Measurements from ENCODE around the gene EXOC6B. TPM values are rescaled to one million over a fixed set of nuclear protein-coding genes. Genes with fewer than 3 reads are reported as not detected.

EXOC6B gene
- total and polyA plus RNA-seq, 2 of the 8 experiments (the other 6 are each of a cell fraction or from before 2014, with no cell fraction given) = 13.5 to 33.0 TPM

DNA sequence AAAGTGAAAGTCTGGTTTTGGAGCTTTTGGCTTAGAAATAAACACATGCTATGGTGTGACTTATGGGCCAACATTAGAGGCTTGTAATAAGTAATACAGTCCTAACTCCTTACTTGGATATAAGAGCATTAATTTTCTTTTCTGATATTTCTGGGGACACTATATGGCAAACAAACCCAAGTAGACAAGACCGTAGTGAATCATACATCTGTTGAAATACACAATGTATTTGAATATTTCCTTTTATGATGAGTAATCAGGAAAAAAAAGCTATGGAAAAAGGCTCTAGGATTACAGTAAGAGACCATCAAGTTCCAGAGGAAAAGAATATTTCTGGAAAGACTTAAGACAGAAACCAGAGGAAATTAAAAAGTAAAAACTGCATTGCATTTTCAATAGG is 532.2 kb downstream of the EXOC6B start:
- H3K14ac ChIP-seq (ENCODE audit: insufficient read length) = no peak overlapping the region
- H2BK20ac ChIP-seq (ENCODE audit: low read length) = no peak overlapping the region
- H3K4me2 ChIP-seq (ENCODE audit: insufficient read depth in 1 of 2, low read depth in 2 of 2, low read length in 2 of 2) = no peak overlapping the region
- H2BK15ac ChIP-seq (ENCODE audit: low read length) = no peak overlapping the region
- no peak overlapping the region for H2BK120ac ChIP-seq (replicated peaks; ENCODE audit: low read depth, low read length)
- no peak overlapping the region for H2AFZ ChIP-seq (ENCODE audit: low read length)
- ChIA-PET CTCF (ENCODE audit: partially characterized antibody) (interaction anchor here (0.5 kb wide), 1 partner anchor 9 kb away, joined by 3 read pairs; no protein-coding TSS in a partner anchor), POLR2A (ENCODE audit: partially characterized antibody) (no interaction called here)
- no peaks in the 10 kb centered on the region for H3K27me3 ChIP-seq (replicated peaks in 1 of 4; ENCODE audit: control insufficient read depth in 3 of 4, extremely low read depth in 1 of 4, insufficient read depth in 3 of 4, low read length in 3 of 4)
- H3K27ac ChIP-seq (ENCODE audit: low read depth, low read length) = no peak overlapping the region
- no peak overlapping the region for H2AK5ac ChIP-seq (ENCODE audit: low read depth, low read length)
- H3K23me2 ChIP-seq (ENCODE audit: low read depth, low read length) = no peaks in the 10 kb centered on the region
- H4K91ac ChIP-seq (replicated peaks; ENCODE audit: insufficient read length, low read length) = no peak overlapping the region
- TF ChIP-seq ASH2L (IDR thresholded peaks at IDR 0.05; ENCODE audit: low read length) (no peak), EZH2 (IDR thresholded peaks at IDR 0.05; ENCODE audit: low read depth, low read length, severe bottlenecking) (no peak), CBX8 (IDR thresholded peaks at IDR 0.05; ENCODE audit: borderline replicate concordance, low read depth, low read length) (no peak), RFX5 (IDR thresholded peaks at IDR 0.05; ENCODE audit: borderline replicate concordance, low read depth, low read length) (no peak), EGR1 (IDR thresholded peaks at IDR 0.05; ENCODE audit: borderline replicate concordance, low read depth, low read length) (no peak), RNF2 (IDR thresholded peaks at IDR 0.05; ENCODE audit: borderline replicate concordance, low read depth, low read length, missing control alignments, poor library complexity, severe bottlenecking) (no peak), NRF1 (IDR thresholded peaks at IDR 0.05; ENCODE audit: low read depth, low read length) (no peak), TAF1 (IDR thresholded peaks at IDR 0.05; ENCODE audit: low read depth, low read length) (no peak), CEBPB (IDR thresholded peaks at IDR 0.05; ENCODE audit: low read depth, low read length) (no peak), HDAC2 (IDR thresholded peaks at IDR 0.05; ENCODE audit: borderline replicate concordance in 1 of 2, low read depth in 2 of 2, low read length in 2 of 2) (no peak), PHF8 (conservative IDR thresholded peaks at IDR 0.05; ENCODE audit: low read depth, low read length) (no peak)
- H4K20me1 ChIP-seq (replicated peaks in 1 of 2; ENCODE audit: control insufficient read depth in 1 of 2, insufficient read depth in 2 of 2, low read length in 2 of 2) = peaks cover 0 to 2% of the 10 kb centered on the region in 2 experiments
- H3K18ac ChIP-seq (ENCODE audit: extremely low read depth, low read length) = no peak overlapping the region
- no peak overlapping the region for H3K23ac ChIP-seq (ENCODE audit: insufficient read length)
- H3K4me3 ChIP-seq (ENCODE audit: extremely low read depth in 1 of 4, insufficient read depth in 2 of 4, low read depth in 3 of 4, low read length in 4 of 4) = no peak overlapping the region
- no peak overlapping the region for H3K9ac ChIP-seq (replicated peaks in 1 of 4; ENCODE audit: extremely low read depth in 1 of 4, low read depth in 3 of 4, low read length in 3 of 4)
- no peak overlapping the region for H2BK12ac ChIP-seq (ENCODE audit: low read depth, low read length)
- no peak overlapping the region for H4K5ac ChIP-seq (ENCODE audit: insufficient read length, low read depth, low read length)
- FAIRE-seq (no peak), DNase-seq (ENCODE audit: low read depth in 1 of 2, low spot score in 2 of 2) (no peak)
- H4K8ac ChIP-seq (ENCODE audit: extremely low read depth, insufficient read depth, low read length) = no peak overlapping the region
- H3K79me1 ChIP-seq (ENCODE audit: low read depth, low read length) = no peaks in the 10 kb centered on the region
- no peak overlapping the region for H3K4ac ChIP-seq (replicated peaks; ENCODE audit: insufficient read length, low read depth, low read length)
- H2BK5ac ChIP-seq (ENCODE audit: low read depth, low read length) = no peak overlapping the region
- H3K9me3 ChIP-seq (ENCODE audit: insufficient read depth in 2 of 2, low read depth in 1 of 2, low read length in 1 of 2) = no peaks in the 10 kb centered on the region
- H3K4me1 ChIP-seq (replicated peaks in 1 of 4; ENCODE audit: control insufficient read depth in 3 of 4, insufficient read depth in 4 of 4, low read length in 3 of 4) = no peaks in the 10 kb centered on the region
- 89% methylated on average over 1 of the region's 1 CpG; no CpG with 5 or more reads in 1 of the 2 experiments for WGBS, 2 experiments (ENCODE audit: extremely low coverage in 1 of 2, insufficient coverage in 1 of 2, insufficient read length in 1 of 2, insufficient replicate concordance in 2 of 2, low coverage in 1 of 2, low lambda C conversion rate in 2 of 2, missing lambda C conversion rate in 1 of 2)
- no peaks in the 10 kb centered on the region for H3K36me3 ChIP-seq (ENCODE audit: control insufficient read depth in 2 of 4, insufficient read depth in 4 of 4, low read length in 3 of 4)
- no peak overlapping the region for H3K56ac ChIP-seq (replicated peaks; ENCODE audit: insufficient read length, low read depth, low read length)
- no peaks in the 10 kb centered on the region for H3K79me2 ChIP-seq (ENCODE audit: control insufficient read depth in 1 of 2, insufficient read depth in 2 of 2, low read length in 2 of 2)
